ENCODE measurements around the gene DNAJC16.

- TF ChIP-seq POLR2A (IDR thresholded peaks at IDR 0.05; ENCODE audit: low read depth, low read length) (no peak), TAF1 (IDR thresholded peaks at IDR 0.05; ENCODE audit: borderline replicate concordance, low read depth, low read length) (no peak)
Observed at GRCh38 chr1:15568387-15569073, 41.9 kb downstream of the DNAJC16 start.

Measured in GM12892 (cell line).